Mesodermal cell (in vitro differentiated cells): ENCODE data around the gene IL18RAP.

Experiments
- H3K27ac ChIP-seq: 2 replicates; pipeline ENCODE4 v1.7.0; 2013; ENCODE audit warnings: mild to moderate bottlenecking, low read depth, low read length, moderate library complexity; ENCODE audit not compliant: severe bottlenecking
- H3K36me3 ChIP-seq: 2 replicates; pipeline ENCODE4 v1.7.1; 2013; ENCODE audit warnings: mild to moderate bottlenecking, low read length, moderate library complexity; ENCODE audit not compliant: control insufficient read depth, insufficient read depth
- H3K4me1 ChIP-seq: one replicate; pipeline ENCODE4 v1.7.1; 2013; ENCODE audit warnings: mild to moderate bottlenecking, low read length; ENCODE audit not compliant: insufficient read depth, control insufficient read depth, poor library complexity, severe bottlenecking
- H3K4me3 ChIP-seq: 2 replicates; pipeline ENCODE4 v1.7.0; 2013; ENCODE audit warnings: low read length, control low read depth, mild to moderate bottlenecking; ENCODE audit not compliant: insufficient read depth, poor library complexity, severe bottlenecking; ENCODE audit errors: extremely low read depth
- H3K9me3 ChIP-seq: 2 replicates; pipeline ENCODE4 v1.7.1; 2013; ENCODE audit warnings: mild to moderate bottlenecking, low read length, moderate library complexity; ENCODE audit not compliant: control insufficient read depth
- WGBS, 2 experiments: methylation state at CpG; one replicate each; pipeline ENCODE4 v1.1.5; 2013; ENCODE audit warnings: missing lambda C conversion rate in 2 of 2; ENCODE audit not compliant: insufficient coverage in 2 of 2; 5-methylcytosine and 5-hydroxymethylcytosine counted together

IL18RAP gene

DNA sequence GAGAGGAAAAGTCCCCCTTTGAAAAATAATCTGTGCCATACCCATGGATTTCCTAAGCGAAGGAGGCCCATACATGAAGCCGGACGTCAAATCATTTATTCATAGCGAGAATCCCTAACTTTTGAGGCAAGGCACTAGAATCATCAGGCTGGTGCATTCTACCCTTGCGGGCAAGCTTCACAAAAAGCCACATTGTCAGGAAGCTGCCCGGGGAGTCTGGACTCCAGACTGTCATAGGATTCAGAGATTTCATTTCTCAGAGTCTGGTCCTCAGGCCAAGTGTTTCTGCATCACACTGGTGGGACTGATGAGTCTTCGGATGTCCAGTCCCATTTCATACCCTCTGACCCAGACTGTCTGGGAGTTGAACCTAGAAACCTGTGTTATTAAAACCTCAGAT, 59.0 kb downstream of the IL18RAP start:
- H3K4me1 ChIP-seq = no peaks in the 10 kb centered on the region
- H3K27ac ChIP-seq = no peak overlapping the region
- no peaks in the 10 kb centered on the region for H3K9me3 ChIP-seq
- H3K4me3 ChIP-seq = no peak overlapping the region
- no peaks in the 10 kb centered on the region for H3K36me3 ChIP-seq
- 68 to 79% methylated on average over 6 to 7 of the region's 7 CpGs for WGBS, 2 experiments

DNA sequence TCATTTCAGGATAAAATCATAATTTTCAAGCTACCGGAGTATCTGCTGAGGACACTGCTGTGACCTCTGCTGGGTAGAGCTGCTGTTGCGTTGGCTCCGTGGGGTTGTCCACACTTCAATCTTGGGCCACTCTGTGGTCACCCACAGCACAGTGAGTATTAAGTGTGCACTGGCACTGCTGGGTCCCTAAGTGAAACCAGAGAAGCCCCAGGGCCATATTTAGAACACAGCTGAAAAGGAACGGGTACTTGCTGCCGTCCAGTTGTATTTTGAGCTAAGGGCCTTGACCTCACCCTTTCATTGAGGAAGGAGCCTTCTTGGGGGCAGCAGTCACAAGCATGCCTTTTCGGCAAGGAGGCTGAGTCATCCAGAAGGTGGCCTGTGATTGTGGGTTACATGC, 60.1 kb downstream of the IL18RAP start:
- 92 to 93% methylated on average over 6 of the region's 6 CpGs for WGBS, 2 experiments
- Histone ChIP-seq H3K27ac (no peak overlapping the region), H3K36me3 (no peaks in the 10 kb centered on the region), H3K4me1 (peaks cover 3% of the 10 kb centered on the region), H3K9me3 (no peaks in the 10 kb centered on the region), H3K4me3 (no peak overlapping the region)

DNA sequence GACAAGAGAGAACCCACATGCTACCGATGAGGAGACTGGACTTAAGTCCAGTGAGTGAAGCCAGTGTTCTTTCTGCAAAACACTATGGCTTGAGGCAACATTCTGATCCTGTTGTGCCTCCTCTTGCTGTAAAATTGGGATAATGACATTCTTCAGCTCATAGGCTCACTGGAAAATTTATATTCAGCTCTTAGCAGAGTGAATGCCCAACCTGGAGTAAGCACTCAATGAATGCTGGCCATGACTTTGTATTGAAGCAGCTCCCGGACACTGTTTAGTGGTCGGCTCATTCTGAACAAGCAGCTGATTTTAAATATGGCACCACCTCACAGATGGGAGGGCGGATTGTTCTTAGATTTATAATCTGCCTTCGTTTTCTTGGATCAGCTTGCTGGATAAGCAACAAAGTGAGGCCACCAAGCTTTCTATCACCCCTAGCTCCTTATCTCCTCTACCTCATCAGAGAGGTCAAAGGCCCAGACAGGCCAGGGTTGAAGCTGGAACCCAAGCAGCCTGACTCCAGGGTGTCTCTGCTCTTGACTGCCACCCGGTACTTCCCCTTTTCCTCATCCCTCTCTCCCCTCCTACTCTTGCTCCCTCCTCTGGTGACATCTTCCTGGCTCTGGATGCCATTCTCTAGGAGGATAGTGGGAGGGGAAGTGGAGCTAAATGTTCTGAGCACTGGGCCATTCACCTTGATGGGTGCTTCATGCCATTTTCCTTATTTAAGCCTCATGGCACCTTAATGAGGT, 61.5 kb downstream of the IL18RAP start:
- 91 to 94% methylated on average over 5 of the region's 6 CpGs for WGBS, 2 experiments

DNA sequence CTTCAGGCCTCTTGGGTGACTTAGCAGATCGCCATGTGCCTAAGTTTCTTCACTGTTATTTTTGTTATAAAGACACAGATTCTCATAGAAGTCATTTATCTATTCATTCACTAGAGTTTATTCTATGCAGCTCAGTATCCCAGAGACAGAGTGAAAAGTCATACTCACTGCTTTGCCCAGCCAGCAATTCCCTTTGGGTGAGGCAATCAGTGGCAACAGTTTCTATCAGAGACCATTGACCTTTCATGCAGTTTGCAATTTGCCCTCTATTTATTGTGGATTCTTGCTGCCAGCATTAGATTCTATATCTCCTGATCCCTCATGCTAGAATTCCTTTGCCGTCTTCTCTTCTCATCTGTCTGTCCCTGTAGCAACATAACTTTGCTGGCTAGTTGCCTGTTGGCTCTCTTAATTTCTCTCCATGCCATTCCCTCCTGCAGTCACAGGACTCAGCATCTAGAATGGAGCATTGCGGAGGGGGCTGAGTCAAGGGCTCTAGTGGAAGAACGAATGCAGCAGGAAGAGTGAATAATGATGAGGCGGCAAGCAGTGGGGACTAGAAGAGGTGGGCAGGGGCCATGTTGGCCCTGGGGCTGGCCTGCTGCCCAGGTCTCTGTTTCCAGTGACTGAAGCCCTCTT, 62.3 kb downstream of the IL18RAP start:
- Histone ChIP-seq H3K36me3 (no peaks in the 10 kb centered on the region), H3K4me3 (no peak overlapping the region), H3K4me1 (peaks cover 5% of the 10 kb centered on the region), H3K9me3 (no peaks in the 10 kb centered on the region), H3K27ac (no peak overlapping the region)
- WGBS, 2 experiments = 88 to 93% methylated on average over 3 to 4 of the region's 5 CpGs

More for the DNA sequence above, 61.5 kb downstream of the IL18RAP start:
- Histone ChIP-seq H3K36me3 (no peaks in the 10 kb centered on the region), H3K27ac (no peak overlapping the region), H3K4me1 (peaks cover 5% of the 10 kb centered on the region), H3K9me3 (no peaks in the 10 kb centered on the region), H3K4me3 (no peak overlapping the region)

DNA sequence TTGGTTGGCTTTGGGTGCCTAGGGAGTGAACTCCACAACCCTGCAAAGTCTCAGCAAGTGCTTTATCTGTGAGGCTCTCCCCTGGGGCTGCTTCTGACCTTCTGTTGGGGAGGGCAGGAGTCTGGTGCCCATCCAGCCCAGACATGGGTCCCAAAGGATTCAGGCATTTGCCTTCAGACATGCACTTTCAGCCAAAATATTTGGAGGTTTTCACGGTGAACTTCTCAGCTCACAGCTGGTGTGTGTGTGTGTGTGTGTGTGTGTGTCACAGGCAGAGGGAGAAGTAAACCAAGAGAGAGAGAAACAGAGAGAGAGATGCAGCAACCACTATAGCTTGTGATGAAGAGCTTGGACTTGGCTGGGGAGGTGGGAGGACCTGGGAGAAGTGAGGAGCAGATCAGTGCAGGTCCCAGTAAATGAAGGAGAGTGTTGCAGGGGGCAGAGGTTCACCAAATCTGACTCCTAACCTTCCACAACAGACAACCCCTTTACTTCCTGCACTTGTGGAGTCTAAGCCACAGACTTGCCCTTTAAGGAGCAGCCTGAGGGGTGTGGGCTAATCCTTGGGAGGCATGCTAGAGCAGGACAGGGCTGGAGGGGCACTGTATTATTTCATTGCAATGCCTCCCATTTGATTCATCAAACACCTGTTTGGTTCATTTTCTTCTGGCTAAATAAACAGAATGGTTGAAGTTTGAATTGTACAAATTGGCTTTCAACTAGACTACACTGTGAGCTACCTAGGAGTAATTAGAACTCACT, 64.2 kb downstream of the IL18RAP start:
- H3K4me1 ChIP-seq = peaks cover 5% of the 10 kb centered on the region
- H3K4me3 ChIP-seq = no peak overlapping the region
- WGBS, 2 experiments = 100% methylated on average over 1 of the region's 1 CpG
- H3K9me3 ChIP-seq = no peaks in the 10 kb centered on the region
- H3K27ac ChIP-seq = no peak overlapping the region
- H3K36me3 ChIP-seq = no peaks in the 10 kb centered on the region

DNA sequence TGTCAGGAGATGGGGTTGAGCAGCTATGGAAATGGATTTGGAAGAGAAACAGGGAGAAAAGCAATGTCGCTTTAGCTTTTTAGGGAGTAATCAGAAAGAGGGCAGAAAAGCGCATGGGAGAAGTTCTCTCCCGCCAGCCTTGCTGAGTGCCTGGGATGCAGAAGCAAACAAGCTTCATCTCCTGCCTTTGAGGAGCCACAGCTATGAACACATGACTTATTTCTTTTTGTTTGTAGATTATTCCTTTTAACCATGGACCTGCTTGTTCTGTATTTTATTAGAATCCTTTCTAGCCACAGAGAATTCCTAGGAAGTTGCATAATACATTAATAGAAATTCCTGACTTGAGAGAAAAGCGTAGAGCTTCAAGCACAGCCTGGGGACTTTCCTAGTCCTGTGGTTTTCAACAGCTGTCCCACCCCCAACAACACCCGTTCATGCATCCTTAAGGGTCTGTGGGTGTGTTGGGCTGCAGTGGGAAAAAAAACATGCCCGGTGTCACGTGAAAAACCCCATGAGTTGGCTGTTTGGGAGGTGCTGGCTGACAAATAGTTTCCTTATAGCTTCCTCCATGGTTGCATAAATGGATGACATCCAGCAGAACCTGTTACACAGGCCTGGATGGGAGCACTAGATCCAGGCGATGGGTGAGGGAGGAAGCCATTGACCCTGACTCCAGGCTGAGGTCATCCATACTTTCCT, 65.0 kb downstream of the IL18RAP start:
- Histone ChIP-seq H3K36me3 (no peaks in the 10 kb centered on the region), H3K27ac (no peak overlapping the region), H3K9me3 (no peaks in the 10 kb centered on the region), H3K4me3 (no peak overlapping the region), H3K4me1 (peaks cover 5% of the 10 kb centered on the region)
- WGBS, 2 experiments = 70 to 73% methylated on average over 3 of the region's 8 CpGs

DNA sequence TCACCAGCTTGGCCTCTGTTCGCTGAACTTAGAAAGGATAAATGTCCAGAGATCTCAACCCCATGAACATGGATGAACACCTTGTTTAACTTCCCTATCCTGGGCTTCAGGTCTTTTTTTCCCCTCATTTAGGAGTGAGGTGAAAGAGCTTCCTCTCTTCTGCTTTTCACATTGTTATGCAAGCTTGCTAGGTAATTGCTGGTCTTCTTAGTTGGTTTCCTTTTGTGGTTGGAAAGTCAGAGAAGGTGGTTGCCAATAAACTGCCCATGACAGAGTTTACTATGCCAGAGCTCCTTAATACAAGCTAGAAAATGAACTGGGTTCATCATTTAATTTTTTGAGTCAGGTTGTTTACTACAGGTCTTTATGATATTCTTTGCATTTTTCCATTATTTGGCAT, 66.7 kb downstream of the IL18RAP start:
- Histone ChIP-seq H3K4me1 (peaks cover 5% of the 10 kb centered on the region), H3K4me3 (no peak overlapping the region), H3K27ac (no peak overlapping the region), H3K9me3 (no peaks in the 10 kb centered on the region), H3K36me3 (no peaks in the 10 kb centered on the region)
- 89% methylated on average over 1 of the region's 1 CpG; no CpG with 5 or more reads in 1 of the 2 experiments for WGBS, 2 experiments

DNA sequence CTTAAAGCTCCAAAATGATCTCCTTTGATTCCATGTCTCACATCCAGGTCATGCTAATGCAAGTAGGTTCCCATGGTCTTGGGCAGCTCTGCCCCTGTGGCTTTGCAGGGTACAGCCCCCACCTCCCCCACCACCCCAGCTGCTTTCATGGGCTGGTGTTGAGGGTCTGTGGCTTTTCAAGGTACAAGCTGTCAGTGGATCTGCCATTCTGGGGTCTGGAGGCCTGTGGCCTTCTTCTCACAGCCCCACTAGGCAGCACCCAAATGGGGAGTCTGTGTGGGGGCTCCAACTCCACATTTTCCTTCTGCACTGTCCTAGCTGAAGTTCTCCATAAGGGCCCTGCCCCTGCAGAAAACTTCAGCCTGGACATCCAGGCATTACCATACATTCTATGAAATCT, 69.0 kb downstream of the IL18RAP start:
- Histone ChIP-seq H3K9me3 (no peaks in the 10 kb centered on the region), H3K36me3 (no peaks in the 10 kb centered on the region), H3K27ac (no peak overlapping the region), H3K4me1 (peaks cover 5% of the 10 kb centered on the region), H3K4me3 (no peak overlapping the region)

DNA sequence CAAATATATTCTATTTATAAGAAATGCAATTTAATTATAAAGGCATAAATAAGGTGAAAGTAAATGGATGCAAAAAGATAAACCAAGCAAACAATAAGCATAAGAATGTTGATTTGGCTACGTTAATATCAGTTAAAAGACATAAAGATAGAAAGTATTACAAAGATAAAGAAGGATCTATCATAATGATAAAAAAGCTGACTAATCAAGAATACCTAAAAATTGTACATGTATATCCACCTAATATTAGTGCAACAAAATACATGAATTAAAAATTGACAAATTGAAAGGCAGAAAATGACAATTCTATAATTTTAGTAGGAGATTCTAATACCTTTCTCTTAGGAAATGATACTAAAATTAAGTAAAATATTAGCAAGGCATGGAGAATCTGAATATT, 71.6 kb downstream of the IL18RAP start:
- Histone ChIP-seq H3K4me1 (no peaks in the 10 kb centered on the region), H3K27ac (no peak overlapping the region), H3K36me3 (no peaks in the 10 kb centered on the region), H3K9me3 (no peaks in the 10 kb centered on the region), H3K4me3 (no peak overlapping the region)
- no CpG with 5 or more reads among the region's 1 CpG for WGBS, 2 experiments

DNA sequence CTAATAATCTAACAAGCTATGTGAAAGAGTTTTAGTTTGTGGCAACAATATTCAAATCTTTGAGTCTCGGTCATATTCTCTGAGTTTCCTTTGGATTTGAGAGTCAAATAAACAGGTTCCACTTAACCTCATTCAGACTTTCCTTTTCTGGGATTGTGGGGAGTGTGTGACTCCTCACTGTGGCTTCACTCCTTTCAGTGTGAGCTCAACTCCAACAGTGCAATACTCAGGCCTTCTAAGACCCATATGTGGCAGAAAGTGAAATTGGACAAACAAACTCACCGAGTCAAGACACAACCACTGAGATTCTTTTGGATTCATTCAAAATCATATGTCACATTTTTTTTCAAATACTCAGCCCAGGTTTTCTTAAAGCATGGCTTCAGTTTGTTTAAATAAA, 75.5 kb downstream of the IL18RAP start:
- H3K4me1 ChIP-seq = no peaks in the 10 kb centered on the region
- no peak overlapping the region for H3K4me3 ChIP-seq
- no peaks in the 10 kb centered on the region for H3K9me3 ChIP-seq
- H3K27ac ChIP-seq = no peak overlapping the region
- no CpG with 5 or more reads among the region's 2 CpGs for WGBS, 2 experiments
- H3K36me3 ChIP-seq = no peaks in the 10 kb centered on the region
